ENCODE data around the gene AKR1D1. TPM values are rescaled to one million over a fixed set of nuclear protein-coding genes. Genes with fewer than 3 reads are reported as not detected.
A peak's percentile ranks its signal among the peaks of the same experiment; 100 is the strongest.
"Not testable (repeated sequence)": the region's sequence is repeated elsewhere in the genome, so short reads cannot be mapped to it uniquely, and the experiment has no call there.

The AKR1D1 gene, protein sequence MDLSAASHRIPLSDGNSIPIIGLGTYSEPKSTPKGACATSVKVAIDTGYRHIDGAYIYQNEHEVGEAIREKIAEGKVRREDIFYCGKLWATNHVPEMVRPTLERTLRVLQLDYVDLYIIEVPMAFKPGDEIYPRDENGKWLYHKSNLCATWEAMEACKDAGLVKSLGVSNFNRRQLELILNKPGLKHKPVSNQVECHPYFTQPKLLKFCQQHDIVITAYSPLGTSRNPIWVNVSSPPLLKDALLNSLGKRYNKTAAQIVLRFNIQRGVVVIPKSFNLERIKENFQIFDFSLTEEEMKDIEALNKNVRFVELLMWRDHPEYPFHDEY
- polyA plus RNA-seq: 4.4 TPM
- long read RNA-seq, donor 1: 0 reads
- long read RNA-seq, donor 2: 0 reads
- long read RNA-seq, donor 3, partial matches to known transcripts: 0 of 15 reads
- long read RNA-seq, donor 3, other reads (novel, unspliced or antisense): 13 of 15 reads
- long read RNA-seq, donor 4: 0 reads
- long read RNA-seq, donor 5: 0 reads
- long read RNA-seq, donor 6, partial matches to known transcripts: 0 of 6 reads
- long read RNA-seq, donor 6, other reads (novel, unspliced or antisense): 6 of 6 reads
- long read RNA-seq, donor 7: 0 reads
- long read RNA-seq, donor 8, partial matches to known transcripts: 0 of 8 reads
- long read RNA-seq, donor 8, other reads (novel, unspliced or antisense): 8 of 8 reads
- long read RNA-seq, donor 9: 0 reads
- long read RNA-seq, donor 10: 0 reads
- long read RNA-seq, donor 11: 0 reads

DNA sequence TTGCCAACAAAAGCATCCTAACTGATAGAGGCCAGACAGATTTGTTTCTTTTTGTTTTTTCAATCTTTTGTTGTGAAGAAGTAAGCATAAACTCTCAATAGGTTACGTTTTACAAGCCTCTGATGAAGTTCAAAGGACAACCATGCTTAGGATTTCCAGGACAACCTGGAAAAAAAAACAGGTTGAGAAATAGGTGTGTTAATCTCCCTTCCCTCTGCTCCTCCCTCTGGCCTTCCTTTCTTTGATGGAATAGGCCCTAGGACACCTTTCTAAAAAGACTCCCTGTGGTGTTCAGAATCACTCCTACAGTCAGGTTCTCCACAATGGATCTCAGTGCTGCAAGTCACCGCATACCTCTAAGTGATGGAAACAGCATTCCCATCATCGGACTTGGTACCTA is at the start of gene AKR1D1:
TSS of gene AKR1D1 (plus strand) at position 264 of the 400 bp plus-strand sequence. CDS start at position 324, 60 bp downstream.
- no peaks in the 10 kb centered on the region for H3K36me3 ChIP-seq (ENCODE audit: control insufficient read depth, insufficient read depth, low read length)
- H3K27me3 ChIP-seq (ENCODE audit: control insufficient read depth, insufficient read depth, low read length): no peaks in the 10 kb centered on the region
- no peak within 1 kb of the TSS for H3K4me3 ChIP-seq (ENCODE audit: low read length)
- no peak within 1 kb of the TSS for H3K27ac ChIP-seq (ENCODE audit: low read length)
- no peak for DNase-seq
- no peaks in the 10 kb centered on the region for H3K4me1 ChIP-seq (ENCODE audit: control insufficient read depth, insufficient read depth, low read length)
- WGBS (ENCODE audit: insufficient coverage, low lambda C conversion rate): 95% methylated on average over 2 of the region's 3 CpGs
- H3K9me3 ChIP-seq (ENCODE audit: control insufficient read depth, low read depth, low read length): no peaks in the 10 kb centered on the region

DNA sequence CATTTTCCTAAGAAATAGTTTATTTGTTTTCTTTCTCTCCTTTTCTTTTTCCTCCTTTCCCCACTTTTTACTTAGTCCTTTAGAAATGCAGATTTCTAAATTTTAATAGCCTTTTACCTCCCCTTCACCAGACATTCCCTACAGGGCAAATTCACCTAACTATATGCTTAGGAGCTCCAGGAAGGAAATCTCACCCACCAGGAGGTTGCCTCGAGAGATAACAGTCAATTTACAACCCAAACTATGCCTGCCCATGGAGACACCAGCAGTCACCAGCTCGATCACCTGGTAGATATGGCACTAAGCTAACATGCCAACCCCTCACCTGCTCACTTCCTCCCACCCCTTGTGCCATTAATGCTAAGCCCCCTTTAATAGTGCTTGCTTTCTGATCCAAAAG is 49.2 kb upstream of the AKR1D1 start:
- Histone ChIP-seq H3K36me3 (ENCODE audit: control insufficient read depth, insufficient read depth, low read length) (no peaks in the 10 kb centered on the region), H3K27me3 (ENCODE audit: control insufficient read depth, insufficient read depth, low read length) (no peaks in the 10 kb centered on the region), H3K4me1 (ENCODE audit: control insufficient read depth, insufficient read depth, low read length) (peaks cover 9% of the 10 kb centered on the region), H3K4me3 (ENCODE audit: low read length) (no peak overlapping the region), H3K9me3 (ENCODE audit: control insufficient read depth, low read depth, low read length) (peaks cover 6% of the 10 kb centered on the region), H3K27ac (ENCODE audit: low read length) (no peak overlapping the region)
- WGBS (ENCODE audit: insufficient coverage, low lambda C conversion rate): no CpG with 5 or more reads among the region's 2 CpGs
- no peak for DNase-seq

DNA sequence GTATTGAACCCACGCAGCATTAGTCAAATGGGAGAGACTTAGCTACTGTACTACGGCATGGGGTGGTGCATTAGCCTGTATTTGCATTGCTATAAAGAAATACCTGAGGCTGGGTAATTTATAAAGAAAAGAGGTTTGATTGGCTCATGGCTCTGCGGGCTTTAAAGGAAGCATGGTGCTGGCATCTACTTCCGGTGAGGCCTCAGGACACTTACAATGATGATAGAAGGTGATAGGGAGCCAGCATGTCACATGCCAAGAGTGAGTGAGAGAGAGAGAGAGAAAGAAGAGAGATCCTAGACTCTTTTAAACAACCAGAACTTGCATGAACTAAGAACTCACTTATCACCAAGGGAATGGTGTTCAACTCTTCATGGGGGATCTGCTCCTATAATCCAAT is 47.1 kb upstream of the AKR1D1 start:
- Histone ChIP-seq H3K4me1 (ENCODE audit: control insufficient read depth, insufficient read depth, low read length) (peaks cover 9% of the 10 kb centered on the region), H3K36me3 (ENCODE audit: control insufficient read depth, insufficient read depth, low read length) (no peaks in the 10 kb centered on the region), H3K4me3 (ENCODE audit: low read length) (no peak overlapping the region), H3K27ac (ENCODE audit: low read length) (peak overlapping the region; percentile 55), H3K27me3 (ENCODE audit: control insufficient read depth, insufficient read depth, low read length) (no peaks in the 10 kb centered on the region), H3K9me3 (ENCODE audit: control insufficient read depth, low read depth, low read length) (peaks cover 6% of the 10 kb centered on the region)
- no peak for DNase-seq
- 100% methylated on average over 1 of the region's 4 CpGs for WGBS (ENCODE audit: insufficient coverage, low lambda C conversion rate)

DNA sequence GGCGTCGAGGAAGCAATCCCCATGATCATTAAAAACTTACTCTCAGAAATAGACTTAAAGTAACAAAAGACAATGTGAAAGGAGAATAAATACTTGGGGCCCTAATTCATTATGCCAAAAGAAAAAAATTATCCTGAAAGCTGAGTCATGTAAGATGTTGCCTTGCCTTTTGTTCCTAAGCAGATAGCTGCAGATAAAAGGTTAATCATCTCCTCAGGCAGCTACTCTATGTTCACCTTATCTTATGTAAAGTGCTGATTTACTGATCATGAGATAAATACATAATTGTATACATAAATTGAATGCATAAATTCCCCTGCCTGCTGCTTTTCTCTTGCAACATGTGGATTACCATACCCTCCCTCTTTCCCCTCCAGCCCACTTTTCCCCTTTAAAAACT is 46.3 kb upstream of the AKR1D1 start:
- H3K4me1 ChIP-seq (ENCODE audit: control insufficient read depth, insufficient read depth, low read length): peaks cover 9% of the 10 kb centered on the region
- H3K4me3 ChIP-seq (ENCODE audit: low read length): no peak overlapping the region
- H3K27ac ChIP-seq (ENCODE audit: low read length): peak overlapping the region; percentile 75
- H3K9me3 ChIP-seq (ENCODE audit: control insufficient read depth, low read depth, low read length): peaks cover 2% of the 10 kb centered on the region
- no peaks in the 10 kb centered on the region for H3K36me3 ChIP-seq (ENCODE audit: control insufficient read depth, insufficient read depth, low read length)
- peak; percentile 26 to 49 for DNase-seq
- WGBS (ENCODE audit: insufficient coverage, low lambda C conversion rate): no CpG with 5 or more reads among the region's 2 CpGs
- H3K27me3 ChIP-seq (ENCODE audit: control insufficient read depth, insufficient read depth, low read length): no peaks in the 10 kb centered on the region

DNA sequence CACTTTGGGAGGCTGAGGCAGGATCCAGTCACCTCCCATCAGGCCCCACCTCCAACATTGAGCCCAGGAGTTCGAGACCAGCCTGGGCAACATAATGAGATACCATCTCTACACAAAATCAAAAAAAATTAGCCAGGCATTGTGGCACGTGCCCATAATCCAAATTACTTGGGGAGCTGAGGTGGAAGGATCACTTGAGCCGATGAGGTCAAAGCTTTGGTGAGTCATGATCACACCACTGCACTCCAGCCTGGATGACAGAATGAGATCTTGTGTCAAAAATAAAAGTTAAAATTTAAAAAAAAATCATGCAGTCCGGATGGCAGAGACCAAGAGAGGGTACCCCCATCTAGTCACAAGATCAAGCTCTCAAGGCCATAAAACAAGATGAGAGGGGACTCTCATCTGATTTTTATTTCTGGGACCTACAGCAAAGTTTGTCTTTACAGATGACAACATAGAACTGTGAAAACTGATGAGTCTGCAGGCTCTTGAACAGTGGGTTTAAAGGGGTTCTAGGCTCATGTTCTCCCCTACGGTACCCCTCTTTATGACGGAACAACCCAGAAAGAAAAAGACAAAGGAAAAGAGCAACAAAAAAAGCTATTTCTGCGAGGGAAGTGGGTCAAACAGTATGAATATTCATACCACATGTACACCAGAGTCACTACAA is 45.4 kb upstream of the AKR1D1 start:
- Histone ChIP-seq H3K9me3 (ENCODE audit: control insufficient read depth, low read depth, low read length) (peaks cover 6% of the 10 kb centered on the region), H3K27ac (ENCODE audit: low read length) (peak overlapping the region; percentile 75), H3K36me3 (ENCODE audit: control insufficient read depth, insufficient read depth, low read length) (no peaks in the 10 kb centered on the region), H3K4me1 (ENCODE audit: control insufficient read depth, insufficient read depth, low read length) (peaks cover 9% of the 10 kb centered on the region), H3K4me3 (ENCODE audit: low read length) (no peak overlapping the region), H3K27me3 (ENCODE audit: control insufficient read depth, insufficient read depth, low read length) (no peaks in the 10 kb centered on the region)
- peak; percentile 37 to 69 for DNase-seq
- WGBS (ENCODE audit: insufficient coverage, low lambda C conversion rate): 22% methylated on average over 1 of the region's 7 CpGs

DNA sequence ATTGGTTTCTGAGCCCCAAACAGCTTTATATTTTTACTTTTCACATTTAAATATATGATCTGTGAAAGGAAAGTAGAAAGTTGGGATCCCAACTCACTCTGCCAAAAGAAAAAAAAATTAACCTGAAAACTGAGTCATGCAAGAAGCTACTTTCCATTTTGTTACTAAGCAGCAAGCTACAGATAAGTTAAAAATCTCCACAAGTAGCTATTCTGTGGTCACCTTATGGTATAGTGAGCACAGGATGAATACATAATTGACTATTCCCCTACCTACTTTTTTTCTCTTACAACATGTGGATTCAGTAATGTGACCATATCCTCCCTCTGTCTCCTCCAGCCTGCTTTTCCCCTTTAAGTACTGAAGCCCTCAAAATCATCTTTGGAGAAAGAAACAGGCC is 44.1 kb upstream of the AKR1D1 start:
- Histone ChIP-seq H3K36me3 (ENCODE audit: control insufficient read depth, insufficient read depth, low read length) (no peaks in the 10 kb centered on the region), H3K27ac (ENCODE audit: low read length) (no peak overlapping the region)
- DNase-seq: no peak

DNA sequence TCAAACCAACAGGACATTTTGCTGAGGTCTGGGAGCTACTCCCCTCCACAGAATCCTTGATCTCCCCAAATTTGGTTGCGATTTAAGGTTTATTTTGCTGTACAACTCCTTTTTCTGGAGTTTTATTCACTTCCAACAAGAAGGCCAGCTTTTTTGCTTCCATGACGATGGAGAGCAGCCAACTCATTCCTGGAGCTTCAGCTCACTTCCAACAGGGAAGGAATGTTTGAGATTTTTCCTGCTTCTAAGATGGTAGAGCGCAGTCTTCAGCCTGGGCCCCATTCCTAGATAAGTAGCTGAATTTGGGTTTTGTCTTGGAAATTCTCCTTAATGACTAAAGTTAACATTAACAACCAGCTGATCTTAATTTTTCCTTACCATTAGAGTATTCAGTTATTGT is 43.5 kb upstream of the AKR1D1 start:
- WGBS (ENCODE audit: insufficient coverage, low lambda C conversion rate): no CpG with 5 or more reads among the region's 3 CpGs
- Histone ChIP-seq H3K4me3 (ENCODE audit: low read length) (no peak overlapping the region), H3K27ac (ENCODE audit: low read length) (no peak overlapping the region), H3K36me3 (ENCODE audit: control insufficient read depth, insufficient read depth, low read length) (no peaks in the 10 kb centered on the region), H3K4me1 (ENCODE audit: control insufficient read depth, insufficient read depth, low read length) (peaks cover 9% of the 10 kb centered on the region), H3K9me3 (ENCODE audit: control insufficient read depth, low read depth, low read length) (peaks cover 8% of the 10 kb centered on the region), H3K27me3 (ENCODE audit: control insufficient read depth, insufficient read depth, low read length) (no peaks in the 10 kb centered on the region)
- DNase-seq: no peak

More for the DNA sequence above, 44.1 kb upstream of the AKR1D1 start:
- H3K27me3 ChIP-seq (ENCODE audit: control insufficient read depth, insufficient read depth, low read length): no peaks in the 10 kb centered on the region
- no peak overlapping the region for H3K4me3 ChIP-seq (ENCODE audit: low read length)
- H3K9me3 ChIP-seq (ENCODE audit: control insufficient read depth, low read depth, low read length): peaks cover 8% of the 10 kb centered on the region
- H3K4me1 ChIP-seq (ENCODE audit: control insufficient read depth, insufficient read depth, low read length): peaks cover 9% of the 10 kb centered on the region

DNA sequence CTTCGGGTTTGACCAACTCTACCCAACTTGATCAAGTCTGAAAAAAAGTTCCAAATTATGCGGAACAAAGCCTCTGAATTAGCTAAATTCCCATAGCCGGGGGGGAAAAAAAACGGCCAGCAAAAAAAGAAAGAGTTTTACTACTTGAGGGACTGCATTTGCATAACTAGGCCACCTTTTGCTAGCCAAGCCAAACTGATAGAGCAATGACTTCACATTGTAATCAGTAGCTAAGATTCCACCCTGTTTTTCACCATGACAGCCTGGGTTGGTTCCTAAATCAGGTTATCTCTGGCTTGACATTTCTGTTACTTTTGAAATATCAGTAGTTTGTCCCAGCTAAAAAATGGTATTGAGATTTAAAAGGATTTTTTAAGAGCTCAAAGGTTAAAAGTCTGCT is 43.0 kb upstream of the AKR1D1 start:
- DNase-seq: no peak
- WGBS (ENCODE audit: insufficient coverage, low lambda C conversion rate): 100% methylated on average over 1 of the region's 4 CpGs
- Histone ChIP-seq H3K4me1 (ENCODE audit: control insufficient read depth, insufficient read depth, low read length) (peaks cover 9% of the 10 kb centered on the region), H3K27ac (ENCODE audit: low read length) (no peak overlapping the region), H3K4me3 (ENCODE audit: low read length) (no peak overlapping the region), H3K9me3 (ENCODE audit: control insufficient read depth, low read depth, low read length) (peaks cover 8% of the 10 kb centered on the region), H3K36me3 (ENCODE audit: control insufficient read depth, insufficient read depth, low read length) (no peaks in the 10 kb centered on the region), H3K27me3 (ENCODE audit: control insufficient read depth, insufficient read depth, low read length) (no peaks in the 10 kb centered on the region)

DNA sequence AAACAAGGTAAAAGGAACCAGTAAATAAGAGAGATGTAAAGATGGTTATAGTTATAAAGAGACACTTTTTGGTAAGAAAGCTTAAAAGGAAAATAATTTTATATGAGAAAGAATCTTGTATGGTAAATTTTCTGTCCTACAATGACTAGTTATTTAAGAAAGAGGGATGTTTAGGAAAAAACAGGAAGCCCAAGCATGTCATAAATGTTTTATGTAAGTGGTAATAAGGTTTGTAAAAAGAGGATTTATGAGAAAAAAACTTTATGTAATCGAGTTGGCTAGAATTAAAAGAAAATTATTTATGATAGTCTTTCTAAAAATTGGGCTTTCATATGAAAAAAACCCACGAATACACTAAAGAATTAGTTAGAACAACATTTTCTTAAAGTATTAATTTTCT is 40.1 kb upstream of the AKR1D1 start:
- WGBS (ENCODE audit: insufficient coverage, low lambda C conversion rate): 81% methylated on average over 2 of the region's 2 CpGs
- H3K27me3 ChIP-seq (ENCODE audit: control insufficient read depth, insufficient read depth, low read length): no peaks in the 10 kb centered on the region
- H3K4me1 ChIP-seq (ENCODE audit: control insufficient read depth, insufficient read depth, low read length): no peaks in the 10 kb centered on the region
- no peak for DNase-seq
- H3K36me3 ChIP-seq (ENCODE audit: control insufficient read depth, insufficient read depth, low read length): no peaks in the 10 kb centered on the region
- H3K4me3 ChIP-seq (ENCODE audit: low read length): no peak overlapping the region
- no peak overlapping the region for H3K27ac ChIP-seq (ENCODE audit: low read length)
- H3K9me3 ChIP-seq (ENCODE audit: control insufficient read depth, low read depth, low read length): peaks cover 8% of the 10 kb centered on the region

DNA sequence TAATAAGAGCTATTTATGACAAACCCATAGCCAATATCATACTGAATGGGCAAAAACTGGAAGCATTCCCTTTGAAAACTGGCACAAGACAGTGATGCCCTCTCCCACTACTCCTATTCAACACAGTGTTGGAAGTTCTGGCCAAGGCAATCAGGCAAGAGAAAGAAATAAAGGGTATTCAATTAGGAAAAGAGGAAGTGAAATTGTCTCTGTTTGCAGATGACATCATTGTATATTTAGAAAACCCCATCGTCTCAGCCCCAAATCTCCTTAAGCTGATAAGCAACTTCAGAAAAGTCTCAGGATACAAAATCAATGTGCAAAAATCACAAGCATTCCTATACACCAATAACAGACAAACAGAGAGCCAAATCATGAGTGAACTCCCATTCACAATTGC is 36.2 kb upstream of the AKR1D1 start:
- no CpG with 5 or more reads among the region's 1 CpG for WGBS (ENCODE audit: insufficient coverage, low lambda C conversion rate)
- not testable (repeated sequence) for H3K27ac ChIP-seq (ENCODE audit: low read length); H3K9me3 ChIP-seq (ENCODE audit: control insufficient read depth, low read depth, low read length); H3K36me3 ChIP-seq (ENCODE audit: control insufficient read depth, insufficient read depth, low read length); H3K4me3 ChIP-seq (ENCODE audit: low read length); DNase-seq; H3K27me3 ChIP-seq (ENCODE audit: control insufficient read depth, insufficient read depth, low read length); H3K4me1 ChIP-seq (ENCODE audit: control insufficient read depth, insufficient read depth, low read length)

Measured in large intestine (tissue), 12 donors.